H1 (cell line): Measurements from ENCODE around the gene ASAH2B. TPM values are rescaled to one million over a fixed set of nuclear protein-coding genes. Genes with fewer than 3 reads are reported as not detected.
"Not testable (repeated sequence)": the region's sequence is repeated elsewhere in the genome, so short reads cannot be mapped to it uniquely, and the experiment has no call there.

Source experiments
- CTCF ChIA-PET: fragments of 300-600 bp; sonication (Branson Sonifier 250); formaldehyde crosslinking; loops from one replicate; lab custom pipeline; 2021; ENCODE audit not compliant: partially characterized antibody; lab: Charles Lee
- POLR2A ChIA-PET: fragments of 300-600 bp; sonication (Branson Sonifier 250); formaldehyde crosslinking; loops from one replicate; lab custom pipeline; 2021; ENCODE audit warnings: inconsistent platforms; ENCODE audit not compliant: partially characterized antibody; lab: Charles Lee
- DNase-seq, 2 experiments: peaks; one replicate each; pipeline versions ENCODE4 v3.0.0 to v3.0.0-alpha.2; 2010 to 2022; ENCODE audit warnings: low spot score in 2 of 2, low read depth in 1 of 2, mixed read lengths in 1 of 2
- FAIRE-seq: peaks from 2 replicates; lab custom pipeline; 2011; peaks lifted over from hg19 to GRCh38; lab: Jason Lieb, UNC
- H2AFZ ChIP-seq: 2 replicates; pipeline ENCODE4 v1.8.1; 2012; ENCODE audit warnings: low read length, inconsistent platforms
- H2AK5ac ChIP-seq: 2 replicates; pipeline ENCODE4 v1.6.1; 2013; ENCODE audit warnings: low read depth, low read length
- H2BK120ac ChIP-seq: replicated peaks from 2 replicates; pipeline ENCODE3; 2013; ENCODE audit warnings: low read depth, low read length, inconsistent platforms
- H2BK12ac ChIP-seq: 2 replicates; pipeline ENCODE4 v1.6.1; 2013; ENCODE audit warnings: low read depth, low read length
- H2BK15ac ChIP-seq: 2 replicates; pipeline ENCODE4 v1.6.1; 2013; ENCODE audit warnings: low read length
- H2BK20ac ChIP-seq: 2 replicates; pipeline ENCODE4 v1.6.1; 2013; ENCODE audit warnings: low read length
- H2BK5ac ChIP-seq: 2 replicates; pipeline ENCODE4 v1.6.1; 2013; ENCODE audit warnings: low read depth, low read length
- H3K14ac ChIP-seq: 2 replicates; pipeline ENCODE4 v1.6.1; 2013; ENCODE audit warnings: inconsistent platforms; ENCODE audit not compliant: insufficient read length
- H3K18ac ChIP-seq: 2 replicates; pipeline ENCODE4 v1.6.1; 2013; ENCODE audit warnings: low read length; ENCODE audit errors: extremely low read depth
- H3K23ac ChIP-seq: 2 replicates; pipeline ENCODE4 v1.6.1; 2013; ENCODE audit warnings: inconsistent platforms; ENCODE audit not compliant: insufficient read length
- H3K23me2 ChIP-seq: 2 replicates; pipeline ENCODE4 v1.6.1; 2013; ENCODE audit warnings: low read depth, low read length
- H3K27ac ChIP-seq: 2 replicates; pipeline ENCODE4 v1.6.1; 2011; ENCODE audit warnings: low read depth, low read length, inconsistent platforms
- H3K27me3 ChIP-seq, 4 experiments: replicated peaks in 1 of 4; 1 replicate in 1 of 4; 2 replicates in 3 of 4; pipeline versions ENCODE4 v1.6.1 to v1.8.1; 2011 to 2013; ENCODE audit warnings: low read length in 3 of 4, mild to moderate bottlenecking in 3 of 4, inconsistent platforms in 2 of 4, mixed read lengths in 2 of 4, moderate library complexity in 1 of 4; ENCODE audit not compliant: control insufficient read depth in 3 of 4, insufficient read depth in 3 of 4; ENCODE audit errors: extremely low read depth in 1 of 4
- H3K36me3 ChIP-seq, 4 experiments: 2 replicates each; pipeline versions ENCODE4 v1.6.1 to v1.8.1; 2011 to 2013; ENCODE audit warnings: mild to moderate bottlenecking in 4 of 4, low read length in 3 of 4, moderate library complexity in 2 of 4, control low read depth in 1 of 4, inconsistent platforms in 1 of 4; ENCODE audit not compliant: insufficient read depth in 4 of 4, control insufficient read depth in 2 of 4
- H3K4ac ChIP-seq: replicated peaks from 2 replicates; pipeline ENCODE3; 2013; ENCODE audit warnings: low read length, low read depth, mixed read lengths, inconsistent platforms; ENCODE audit not compliant: insufficient read length
- H3K4me1 ChIP-seq, 4 experiments: replicated peaks in 1 of 4; 1 replicate in 1 of 4; 2 replicates in 3 of 4; pipeline versions ENCODE4 v1.6.1 to v1.8.1; 2011 to 2013; ENCODE audit warnings: low read length in 3 of 4, inconsistent platforms in 2 of 4, mixed read lengths in 1 of 4; ENCODE audit not compliant: insufficient read depth in 4 of 4, control insufficient read depth in 3 of 4
- H3K4me2 ChIP-seq, 2 experiments: 2 replicates each; pipeline versions ENCODE4 v1.6.1 to v1.8.1; 2011 to 2013; ENCODE audit warnings: low read depth in 2 of 2, low read length in 2 of 2, control low read depth in 1 of 2, inconsistent platforms in 1 of 2, mild to moderate bottlenecking in 1 of 2; ENCODE audit not compliant: insufficient read depth in 1 of 2
- H3K4me3 ChIP-seq, 4 experiments: fragments of 200-600, 300-600 bp in 1 of 4; sonication (generic), shearing (Covaris generic), sonication (Bioruptor Twin) in 1 of 4; 2 replicates each; pipeline versions ENCODE4 v1.5.1 to v1.8.1; 2011 to 2016; ENCODE audit warnings: low read length in 4 of 4, low read depth in 3 of 4, control low read depth in 2 of 4, inconsistent platforms in 2 of 4, mild to moderate bottlenecking in 2 of 4, mixed read lengths in 1 of 4, moderate library complexity in 1 of 4; ENCODE audit not compliant: insufficient read depth in 2 of 4; ENCODE audit errors: extremely low read depth in 1 of 4
- H3K56ac ChIP-seq: replicated peaks from 2 replicates; pipeline ENCODE3; 2013; ENCODE audit warnings: low read depth, mild to moderate bottlenecking, mixed read lengths, low read length, inconsistent platforms; ENCODE audit not compliant: insufficient read length
- H3K79me1 ChIP-seq: 2 replicates; pipeline ENCODE4 v1.6.1; 2013; ENCODE audit warnings: low read depth, low read length, control low read depth
- H3K79me2 ChIP-seq, 2 experiments: 2 replicates each; pipeline versions ENCODE4 v1.6.1 to v1.8.1; 2012 to 2013; ENCODE audit warnings: low read length in 2 of 2, mild to moderate bottlenecking in 2 of 2, inconsistent platforms in 1 of 2; ENCODE audit not compliant: insufficient read depth in 2 of 2, control insufficient read depth in 1 of 2
- H3K9ac ChIP-seq, 4 experiments: replicated peaks in 1 of 4; 1 replicate in 1 of 4; 2 replicates in 3 of 4; pipeline versions ENCODE4 v1.6.1 to v1.8.1; 2011 to 2013; ENCODE audit warnings: low read depth in 3 of 4, low read length in 3 of 4, control low read depth in 2 of 4, mild to moderate bottlenecking in 2 of 4, moderate library complexity in 2 of 4, inconsistent platforms in 1 of 4; ENCODE audit errors: extremely low read depth in 1 of 4
- H3K9me3 ChIP-seq, 2 experiments: 2 replicates each; pipeline versions ENCODE4 v1.6.1 to v1.8.1; 2012 to 2013; ENCODE audit warnings: mild to moderate bottlenecking in 2 of 2, moderate library complexity in 2 of 2, control low read depth in 1 of 2, inconsistent platforms in 1 of 2, low read depth in 1 of 2, low read length in 1 of 2, mixed read lengths in 1 of 2; ENCODE audit not compliant: insufficient read depth in 2 of 2
- H4K20me1 ChIP-seq, 2 experiments: replicated peaks in 1 of 2; 2 replicates each; pipeline versions ENCODE3 to v1.8.1; 2011 to 2013; ENCODE audit warnings: inconsistent platforms in 2 of 2, low read length in 2 of 2, mild to moderate bottlenecking in 1 of 2; ENCODE audit not compliant: insufficient read depth in 2 of 2, control insufficient read depth in 1 of 2
- H4K5ac ChIP-seq: 2 replicates; pipeline ENCODE4 v1.6.1; 2013; ENCODE audit warnings: low read length, low read depth, mixed read lengths, inconsistent platforms; ENCODE audit not compliant: insufficient read length
- H4K8ac ChIP-seq: 2 replicates; pipeline ENCODE4 v1.8.0; 2013; ENCODE audit warnings: mild to moderate bottlenecking, moderate library complexity, low read length, inconsistent platforms; ENCODE audit not compliant: insufficient read depth; ENCODE audit errors: extremely low read depth
- H4K91ac ChIP-seq: replicated peaks from 2 replicates; pipeline ENCODE3; 2013; ENCODE audit warnings: low read length, mixed read lengths, inconsistent platforms; ENCODE audit not compliant: insufficient read length
- WGBS, 2 experiments: shearing (Covaris generic) in 1 of 2; methylation state at CpG; one replicate each; pipeline versions ENCODE4 v1.1.6 to v1.1.7; 2013 to 2015; ENCODE audit warnings: low lambda C conversion rate in 2 of 2, mixed read lengths in 2 of 2, inconsistent platforms in 1 of 2, low coverage in 1 of 2, missing lambda C conversion rate in 1 of 2; ENCODE audit not compliant: insufficient replicate concordance in 2 of 2, insufficient coverage in 1 of 2, insufficient read length in 1 of 2; ENCODE audit errors: extremely low coverage in 1 of 2, missing lambda C conversion rate in 1 of 2; 5-methylcytosine and 5-hydroxymethylcytosine counted together
- polyA plus RNA-seq, 7 experiments: library from polyadenylated mRNA; depleted of rRNA in 3 of 7; stranded (reverse) in 5 of 7; unstranded in 2 of 7; fragments of >200 nt in 5 of 7; fragments of 200-250 nt in 2 of 7; gene quantifications; 1 replicate in 5 of 7; 2 replicates in 1 of 7; 4 replicates in 1 of 7; pipeline versions ENCODE4 v1.2.1 to v1.2.3, GENCODE V29; 2011 to 2013; ENCODE audit warnings: missing spikeins in 2 of 7, mixed read lengths in 2 of 7
- total RNA-seq: library from RNA; stranded (reverse); fragmentation: NEBNext Ultra II Directional; extraction: Animal tissue kit (Norgen Biotek cat#: 25700); gene quantifications from 2 replicates; pipeline ENCODE4 v1.2.1, GENCODE V29; 2021

The ASAH2B gene
- total and polyA plus RNA-seq, 2 of the 8 experiments (the other 6 are each of a cell fraction or from before 2014, with no cell fraction given) = 3.6 to 4.7 TPM

- H3K79me1 ChIP-seq, H2BK5ac ChIP-seq, H3K4me1 ChIP-seq, H3K23me2 ChIP-seq, CTCF ChIA-PET, H4K8ac ChIP-seq, FAIRE-seq, POLR2A ChIA-PET, H3K56ac ChIP-seq, H2AK5ac ChIP-seq, H3K9me3 ChIP-seq, H3K18ac ChIP-seq, H3K79me2 ChIP-seq, H3K27ac ChIP-seq, H3K23ac ChIP-seq, H2BK15ac ChIP-seq, H4K91ac ChIP-seq, H4K5ac ChIP-seq, H4K20me1 ChIP-seq, H3K36me3 ChIP-seq, H3K9ac ChIP-seq, H3K4me2 ChIP-seq, H3K14ac ChIP-seq, H3K27me3 ChIP-seq, DNase-seq, H2BK12ac ChIP-seq, H3K4ac ChIP-seq, H3K4me3 ChIP-seq, H2BK120ac ChIP-seq, H2BK20ac ChIP-seq, H2AFZ ChIP-seq: not testable (repeated sequence)
- WGBS, 2 experiments = 95% methylated on average over 10 of the region's 10 CpGs; no CpG with 5 or more reads in 1 of the 2 experiments
Measured at GRCh38 chr10:50742820-50743219, 3.1 kb downstream of the ASAH2B start.

GRCh38 chr10:50766774-50767513, 27.2 kb downstream of the ASAH2B start:
- H2BK5ac ChIP-seq, H3K14ac ChIP-seq, H4K91ac ChIP-seq, POLR2A ChIA-PET, H3K79me2 ChIP-seq, H2AFZ ChIP-seq, DNase-seq, H2BK12ac ChIP-seq, H3K9ac ChIP-seq, H3K4me2 ChIP-seq, H3K56ac ChIP-seq, H2BK15ac ChIP-seq, H3K23me2 ChIP-seq, H3K4me1 ChIP-seq, H3K23ac ChIP-seq, CTCF ChIA-PET, H4K20me1 ChIP-seq, H2AK5ac ChIP-seq, H3K9me3 ChIP-seq, H3K36me3 ChIP-seq, H2BK120ac ChIP-seq, H3K4ac ChIP-seq, H3K18ac ChIP-seq, H3K4me3 ChIP-seq, H3K27ac ChIP-seq, H4K8ac ChIP-seq, H2BK20ac ChIP-seq, H3K27me3 ChIP-seq, H4K5ac ChIP-seq, H3K79me1 ChIP-seq, FAIRE-seq: not testable (repeated sequence)
- WGBS, 2 experiments = 94% methylated on average over 4 of the region's 5 CpGs; no CpG with 5 or more reads in 1 of the 2 experiments
